ENCODE data around the gene SLX4IP. TPM values are rescaled to one million over a fixed set of nuclear protein-coding genes. Genes with fewer than 3 reads are reported as not detected.

SLX4IP gene
- total and polyA plus RNA-seq, 2 donors (not counting 3 experiments of a cell fraction or from before 2014, with no cell fraction given), result 1.9 to 4.5 TPM

DNA sequence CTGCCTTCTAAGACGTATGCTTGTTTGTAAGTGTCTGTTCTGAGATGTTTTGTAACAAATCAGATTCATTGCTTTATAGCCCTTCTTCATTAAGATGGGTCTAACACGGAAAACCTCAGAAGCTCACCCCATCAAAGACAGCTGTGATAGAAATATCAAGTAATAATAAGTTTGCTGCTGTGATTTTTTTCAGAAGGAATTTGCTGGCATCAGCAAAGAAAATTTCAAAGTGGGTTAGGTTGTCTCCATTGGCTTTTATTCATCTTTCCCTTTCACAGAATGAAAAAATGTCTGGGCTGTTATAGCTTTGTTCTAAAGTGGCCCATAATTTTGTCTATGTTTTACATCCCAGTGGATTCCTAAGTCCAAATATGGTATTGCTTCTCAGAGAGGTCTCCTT is 81.4 kb downstream of the SLX4IP start:
- Histone ChIP-seq H3K36me3 (ENCODE audit: control insufficient read depth in 2 of 2, extremely low read depth in 1 of 2, insufficient read depth in 2 of 2, low read length in 2 of 2) (no peaks in the 10 kb centered on the region), H3K4me3 (replicated peaks in 1 of 3; ENCODE audit: insufficient read depth in 1 of 3, low read depth in 1 of 3, low read length in 3 of 3) (no peak overlapping the region), H2AFZ (ENCODE audit: low read depth, low read length) (no peak overlapping the region), H3K9ac (replicated peaks; ENCODE audit: extremely low read depth, insufficient read depth, low read length) (no peak overlapping the region), H3K27me3 (ENCODE audit: control insufficient read depth in 2 of 2, insufficient read depth in 2 of 2, low read length in 2 of 2) (no peaks in the 10 kb centered on the region), H4K20me1 (replicated peaks; ENCODE audit: control insufficient read depth, extremely low read depth, insufficient read depth, low read length) (no peaks in the 10 kb centered on the region), H3K4me2 (ENCODE audit: insufficient read depth, low read length) (no peak overlapping the region), H3K9me3 (replicated peaks; ENCODE audit: control insufficient read depth, insufficient read depth, low read length) (no peaks in the 10 kb centered on the region), H3K9me1 (replicated peaks; ENCODE audit: control insufficient read depth, extremely low read depth, insufficient read depth, low read length) (no peaks in the 10 kb centered on the region), H3K27ac (ENCODE audit: insufficient read depth, low read depth, low read length) (no peak overlapping the region), H3K79me2 (ENCODE audit: control insufficient read depth, insufficient read depth, low read length) (no peaks in the 10 kb centered on the region), H3K4me1 (ENCODE audit: control insufficient read depth, extremely low read depth, insufficient read depth, low read length) (peaks cover 30% of the 10 kb centered on the region)
- DNase-seq (ENCODE audit: low read depth, low spot score) (no peak), FAIRE-seq (no peak)
- TF ChIP-seq POLR2AphosphoS5 (IDR thresholded peaks at IDR 0.05; ENCODE audit: insufficient read depth, low read depth, low read length) (no peak), MYC (IDR thresholded peaks at IDR 0.05; ENCODE audit: low read depth, low read length) (no peak), JUN (IDR thresholded peaks at IDR 0.05; ENCODE audit: borderline replicate concordance, insufficient read depth, insufficient read length, low read depth) (no peak), EZH2 (IDR thresholded peaks at IDR 0.05; ENCODE audit: borderline replicate concordance, low read depth, low read length, severe bottlenecking) (no peak), POLR2A (IDR thresholded peaks at IDR 0.05; ENCODE audit: low read depth, low read length) (no peak), GATA2 (IDR thresholded peaks at IDR 0.05; ENCODE audit: insufficient read depth, insufficient read length, low read depth, low read length) (no peak), CTCF (IDR thresholded peaks at IDR 0.05; ENCODE audit: extremely low read depth in 1 of 2, insufficient read depth in 1 of 2, low read depth in 1 of 2, low read length in 2 of 2) (no peak), FOS (IDR thresholded peaks at IDR 0.05; ENCODE audit: borderline replicate concordance, insufficient read depth, low read length) (no peak)
- TF ChIP-seq, protein P1, sequence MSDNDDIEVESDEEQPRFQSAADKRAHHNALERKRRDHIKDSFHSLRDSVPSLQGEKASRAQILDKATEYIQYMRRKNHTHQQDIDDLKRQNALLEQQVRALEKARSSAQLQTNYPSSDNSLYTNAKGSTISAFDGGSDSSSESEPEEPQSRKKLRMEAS (IDR thresholded peaks at IDR 0.05; ENCODE audit: insufficient read depth, insufficient read length), result no peak
- no TSS peak for BruUV-seq (replicated peaks)
- ChIA-PET POLR2A (no interaction called here), CTCF (interaction anchor here (0.8 to 4.2 kb wide), 3 partner anchors 11 to 20 kb away, joined by 3 to 14 read pairs (median 3); no protein-coding TSS in a partner anchor)
- intact Hi-C loops (cut with micrococcal nuclease), result no loop called here
- dilution Hi-C loops (cut with MboI; ENCODE audit: extremely low pct_ligation_motif_present, low sequenced_read_pairs), result no loop called here
